HUES48 (cell line): ENCODE measurements around the gene MYO1B.

Experiments
- H3K27ac ChIP-seq: one replicate; pipeline ENCODE4 v1.7.0; 2013; ENCODE audit warnings: low read depth, low read length, inconsistent platforms
- H3K27me3 ChIP-seq: 2 replicates; pipeline ENCODE4 v1.6.1; 2013; ENCODE audit warnings: mild to moderate bottlenecking, low read length; ENCODE audit not compliant: control insufficient read depth, insufficient read depth
- H3K36me3 ChIP-seq: 2 replicates; pipeline ENCODE4 v1.6.1; 2013; ENCODE audit warnings: low read length; ENCODE audit not compliant: control insufficient read depth, insufficient read depth
- H3K4me1 ChIP-seq: 2 replicates; pipeline ENCODE4 v1.6.1; 2013; ENCODE audit warnings: mild to moderate bottlenecking, low read length; ENCODE audit not compliant: control insufficient read depth, insufficient read depth
- H3K4me3 ChIP-seq: 2 replicates; pipeline ENCODE4 v1.5.1; 2013; ENCODE audit warnings: mild to moderate bottlenecking, low read depth, low read length
- H3K9ac ChIP-seq: 2 replicates; pipeline ENCODE4 v1.6.1; 2013; ENCODE audit warnings: mild to moderate bottlenecking, low read depth, low read length, moderate library complexity
- H3K9me3 ChIP-seq: 2 replicates; pipeline ENCODE4 v1.6.1; 2013; ENCODE audit warnings: low read length; ENCODE audit not compliant: control insufficient read depth, insufficient read depth

MYO1B gene

DNA sequence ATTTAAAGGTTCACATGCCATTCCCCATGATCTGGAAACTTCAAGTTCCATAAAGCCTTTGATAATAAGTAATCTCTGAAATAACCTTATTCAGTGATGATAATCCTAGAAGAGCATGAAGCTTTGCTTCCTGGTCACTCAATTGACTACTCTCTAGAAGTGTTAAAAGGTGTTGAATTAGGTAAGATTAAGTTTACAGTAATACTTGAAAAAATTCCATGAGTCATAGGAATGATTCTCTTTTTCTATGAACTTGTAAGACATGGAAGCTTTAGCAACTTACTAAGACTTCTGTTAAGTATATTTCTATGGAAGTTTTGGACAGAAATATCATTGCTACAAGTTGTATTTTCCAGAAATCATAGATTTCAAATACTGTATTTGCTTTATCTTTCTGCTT lies 100.6 kb downstream of the MYO1B start:
- Histone ChIP-seq H3K27ac (no peak overlapping the region), H3K9me3 (no peaks in the 10 kb centered on the region), H3K4me1 (no peaks in the 10 kb centered on the region), H3K27me3 (no peaks in the 10 kb centered on the region), H3K36me3 (peaks cover 37% of the 10 kb centered on the region), H3K4me3 (no peak overlapping the region), H3K9ac (no peak overlapping the region)

DNA sequence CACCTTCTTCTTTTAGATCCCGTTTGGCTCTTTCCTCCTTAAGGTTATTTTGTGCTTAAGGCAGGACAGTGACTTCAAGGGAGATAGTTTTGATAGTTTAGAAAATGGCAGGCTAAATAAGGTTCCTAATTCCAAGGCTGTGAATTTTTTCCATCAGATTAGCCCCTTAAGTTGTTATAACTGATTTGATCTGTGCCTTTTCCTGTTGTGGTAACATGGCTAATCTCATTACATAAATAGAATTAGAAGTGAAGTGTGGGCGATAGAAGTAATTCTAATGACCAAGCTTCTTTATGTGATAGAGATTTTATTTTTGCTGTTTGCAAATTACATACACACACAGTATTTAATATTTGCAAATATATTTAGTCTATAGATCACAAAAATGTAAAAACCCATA lies 102.0 kb downstream of the MYO1B start:
- no peaks in the 10 kb centered on the region for H3K9me3 ChIP-seq
- H3K36me3 ChIP-seq = peaks cover 35% of the 10 kb centered on the region
- no peaks in the 10 kb centered on the region for H3K4me1 ChIP-seq
- no peaks in the 10 kb centered on the region for H3K27me3 ChIP-seq
- no peak overlapping the region for H3K9ac ChIP-seq
- no peak overlapping the region for H3K4me3 ChIP-seq
- H3K27ac ChIP-seq = no peak overlapping the region

DNA sequence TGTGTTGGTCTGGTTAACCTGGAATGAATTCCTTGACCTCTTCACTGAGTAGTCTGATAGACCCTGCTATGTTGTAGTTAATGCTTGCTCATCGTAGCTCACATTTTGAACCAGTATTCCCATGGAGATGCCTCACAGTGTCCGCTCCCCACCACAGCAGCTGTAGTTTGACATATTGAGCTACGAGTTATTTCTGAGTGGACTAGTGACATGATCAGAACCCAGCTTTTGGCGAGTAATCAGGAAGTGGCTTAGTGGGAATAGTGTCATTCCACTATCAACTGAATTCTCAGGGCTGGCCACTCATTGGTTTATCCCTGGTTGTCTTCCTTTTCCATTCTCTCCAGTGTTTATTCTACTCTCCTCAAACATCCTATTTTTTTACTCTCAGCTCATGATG lies 102.7 kb downstream of the MYO1B start:
- H3K36me3 ChIP-seq = peaks cover 33% of the 10 kb centered on the region
- no peak overlapping the region for H3K4me3 ChIP-seq
- no peaks in the 10 kb centered on the region for H3K27me3 ChIP-seq
- H3K9ac ChIP-seq = no peak overlapping the region
- no peaks in the 10 kb centered on the region for H3K9me3 ChIP-seq
- H3K27ac ChIP-seq = no peak overlapping the region
- no peaks in the 10 kb centered on the region for H3K4me1 ChIP-seq

DNA sequence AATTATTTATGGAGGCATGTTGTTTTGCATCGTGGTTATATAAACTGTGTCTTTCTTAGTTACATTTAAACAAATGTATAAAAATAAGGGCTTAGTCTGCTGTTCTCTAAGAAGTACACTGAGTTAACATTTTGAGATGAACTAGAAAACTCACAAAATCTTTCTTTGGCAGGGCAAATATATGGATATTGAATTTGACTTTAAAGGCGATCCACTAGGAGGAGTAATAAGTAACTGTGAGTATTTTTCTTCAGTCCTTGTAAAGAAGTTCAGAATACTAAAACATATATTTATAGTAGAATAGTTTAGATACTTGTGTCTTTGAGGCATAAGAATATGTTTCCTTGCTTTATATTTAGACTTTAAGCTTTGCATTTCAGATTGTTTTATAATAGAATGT lies 104.8 kb downstream of the MYO1B start:
- Histone ChIP-seq H3K4me3 (no peak overlapping the region), H3K27ac (no peak overlapping the region), H3K36me3 (peaks cover 33% of the 10 kb centered on the region), H3K9ac (no peak overlapping the region), H3K9me3 (no peaks in the 10 kb centered on the region; the same call in 1 of the 2 replicates), H3K4me1 (no peaks in the 10 kb centered on the region), H3K27me3 (no peaks in the 10 kb centered on the region)

DNA sequence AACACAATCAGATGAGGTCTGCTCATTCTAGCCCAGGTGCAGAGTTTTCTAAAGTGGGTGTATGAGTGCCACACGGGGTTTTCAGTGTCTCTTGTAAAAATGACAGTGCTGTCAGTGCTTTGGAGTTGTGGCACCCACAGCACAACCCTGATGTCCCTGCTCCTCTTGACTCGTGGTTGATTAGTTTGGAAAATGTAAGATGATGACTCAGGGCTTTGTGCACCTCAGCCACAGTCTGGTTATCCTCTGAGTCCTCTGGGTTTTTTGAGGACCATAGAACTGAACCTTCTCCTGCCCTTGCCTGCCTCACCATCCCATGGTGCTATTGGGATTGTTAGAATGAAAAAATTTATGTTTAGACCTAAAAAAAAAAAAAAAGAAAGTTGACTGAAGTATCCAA lies 105.6 kb downstream of the MYO1B start:
- no peak overlapping the region for H3K4me3 ChIP-seq
- peaks cover 32% of the 10 kb centered on the region for H3K36me3 ChIP-seq
- H3K27me3 ChIP-seq = no peaks in the 10 kb centered on the region
- no peaks in the 10 kb centered on the region for H3K4me1 ChIP-seq
- no peak overlapping the region for H3K27ac ChIP-seq
- no peak overlapping the region for H3K9ac ChIP-seq
- H3K9me3 ChIP-seq = no peaks in the 10 kb centered on the region; the same call in 1 of the 2 replicates

DNA sequence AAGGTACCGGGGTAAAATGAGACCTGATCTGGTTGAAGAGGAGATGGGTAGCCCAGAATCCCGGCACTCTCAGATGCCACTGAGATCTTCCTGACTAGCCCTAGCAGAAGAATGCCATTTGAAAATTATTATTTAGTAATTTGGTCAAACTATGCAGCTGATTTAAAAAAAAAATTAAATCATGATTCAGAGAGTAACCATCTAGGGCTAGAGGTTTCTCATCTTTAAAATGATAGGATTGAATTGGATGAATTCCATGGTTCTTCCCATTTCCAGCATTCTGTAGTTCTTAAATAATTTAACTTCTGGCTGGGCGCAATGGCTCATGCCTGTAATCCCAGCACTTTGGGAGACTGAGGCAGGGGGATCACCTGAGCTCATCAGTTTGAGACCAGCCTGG lies 106.1 kb downstream of the MYO1B start:
- Histone ChIP-seq H3K9me3 (no peaks in the 10 kb centered on the region; the same call in 1 of the 2 replicates), H3K4me1 (no peaks in the 10 kb centered on the region), H3K9ac (no peak overlapping the region), H3K27me3 (no peaks in the 10 kb centered on the region), H3K27ac (no peak overlapping the region), H3K4me3 (no peak overlapping the region), H3K36me3 (peaks cover 28% of the 10 kb centered on the region)

DNA sequence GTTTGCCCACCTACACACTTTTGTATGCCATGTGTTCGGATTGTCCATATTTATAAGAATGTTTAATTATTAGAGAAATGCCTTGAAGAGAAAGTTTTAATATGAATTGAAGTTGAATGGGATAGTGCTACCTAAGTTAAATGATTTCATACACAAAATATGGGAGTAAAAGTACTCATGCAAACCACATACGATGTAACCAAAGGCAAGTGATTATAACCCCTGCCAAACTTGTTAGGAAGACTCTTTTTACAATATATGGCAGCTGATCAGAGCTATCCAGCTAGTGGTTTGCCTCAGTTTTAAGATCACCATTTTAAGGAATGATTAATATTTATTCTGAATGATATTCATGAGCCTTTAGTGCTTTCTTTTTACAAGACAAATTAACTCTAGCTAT lies 106.7 kb downstream of the MYO1B start:
- no peaks in the 10 kb centered on the region; the same call in 1 of the 2 replicates for H3K9me3 ChIP-seq
- H3K36me3 ChIP-seq = peaks cover 23% of the 10 kb centered on the region; the same call in 1 of the 2 replicates
- H3K27ac ChIP-seq = no peak overlapping the region
- no peaks in the 10 kb centered on the region for H3K27me3 ChIP-seq
- H3K4me1 ChIP-seq = no peaks in the 10 kb centered on the region
- no peak overlapping the region for H3K4me3 ChIP-seq
- H3K9ac ChIP-seq = no peak overlapping the region

DNA sequence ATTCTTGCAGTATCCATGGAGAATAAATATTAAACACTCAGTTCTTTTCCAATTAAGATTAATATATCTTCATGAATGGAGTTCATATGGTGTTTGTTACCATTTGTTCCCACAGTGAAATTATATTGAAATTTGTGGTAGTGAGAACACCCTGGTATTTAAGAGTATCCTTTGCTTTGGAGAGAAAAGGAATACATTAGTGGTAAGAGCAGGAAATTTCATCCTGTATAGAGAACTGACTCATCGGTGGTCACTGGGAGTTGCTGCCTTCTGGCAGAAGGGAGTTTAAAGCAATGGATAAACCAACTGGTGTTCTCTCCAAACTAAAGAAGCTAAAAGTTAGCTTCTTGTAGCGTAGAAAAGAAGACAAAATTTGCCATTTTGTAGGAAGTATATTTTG lies 107.3 kb downstream of the MYO1B start:
- Histone ChIP-seq H3K9ac (no peak overlapping the region), H3K4me1 (no peaks in the 10 kb centered on the region), H3K36me3 (peaks cover 16% of the 10 kb centered on the region; the same call in 1 of the 2 replicates), H3K27me3 (no peaks in the 10 kb centered on the region), H3K9me3 (no peaks in the 10 kb centered on the region; the same call in 1 of the 2 replicates), H3K27ac (no peak overlapping the region), H3K4me3 (no peak overlapping the region)

DNA sequence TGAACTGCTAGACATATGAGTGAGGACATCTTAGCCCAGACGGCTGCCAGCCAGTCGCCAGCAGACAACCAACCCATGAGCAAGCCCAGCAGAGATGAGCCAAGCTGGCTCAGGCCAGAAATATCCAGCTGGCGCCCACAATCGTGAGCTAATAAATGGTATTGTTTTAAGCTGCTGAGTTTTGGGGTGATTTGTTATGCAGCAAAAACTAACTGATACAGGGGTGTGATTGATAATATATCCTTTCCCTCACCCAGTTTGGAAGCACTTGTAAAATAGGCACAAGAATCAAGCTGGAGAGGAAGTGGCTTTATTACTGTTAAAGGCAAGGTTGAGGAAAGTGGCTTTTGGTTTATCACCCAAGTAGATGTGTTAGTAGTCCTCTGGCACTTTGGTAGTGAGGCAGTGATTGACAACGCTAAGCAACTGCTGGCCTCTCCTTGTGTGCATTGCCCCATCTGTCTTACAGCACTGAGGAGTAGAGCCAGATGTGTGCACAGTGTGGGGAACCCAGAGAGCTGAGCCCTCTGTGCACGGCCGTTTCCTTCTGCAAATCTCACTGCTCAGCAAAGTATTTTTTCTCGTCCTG lies 110.1 kb downstream of the MYO1B start:
- peaks cover 7% of the 10 kb centered on the region; the same call in 1 of the 2 replicates for H3K36me3 ChIP-seq

DNA sequence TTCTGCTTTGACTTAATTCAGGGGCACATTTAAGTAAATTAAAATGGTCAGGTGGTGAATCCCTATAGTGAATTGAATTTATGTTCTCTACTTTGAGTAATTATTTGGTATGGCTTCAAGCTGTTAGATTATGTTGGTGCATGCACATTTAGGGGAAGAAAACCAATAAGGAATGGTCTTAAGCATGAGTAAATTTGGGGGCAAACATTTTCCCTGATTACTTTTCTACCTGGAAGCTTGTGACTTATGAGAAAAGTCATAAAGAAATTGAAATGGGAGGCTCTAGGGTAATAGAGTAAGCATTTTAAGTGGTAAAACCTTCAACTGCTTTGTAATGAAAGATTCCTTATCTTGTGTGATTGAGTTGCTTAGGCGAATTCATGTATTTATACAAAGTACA lies 112.5 kb downstream of the MYO1B start:
- Histone ChIP-seq H3K4me1 (no peaks in the 10 kb centered on the region), H3K9me3 (no peaks in the 10 kb centered on the region; the same call in 1 of the 2 replicates), H3K27me3 (no peaks in the 10 kb centered on the region), H3K4me3 (no peak overlapping the region), H3K36me3 (peaks cover 12% of the 10 kb centered on the region), H3K9ac (no peak overlapping the region), H3K27ac (no peak overlapping the region)

More for the DNA sequence above, 110.1 kb downstream of the MYO1B start:
- H3K27me3 ChIP-seq = no peaks in the 10 kb centered on the region
- H3K4me3 ChIP-seq = no peak overlapping the region
- H3K9me3 ChIP-seq = no peaks in the 10 kb centered on the region; the same call in 1 of the 2 replicates
- no peak overlapping the region for H3K27ac ChIP-seq
- H3K4me1 ChIP-seq = no peaks in the 10 kb centered on the region
- H3K9ac ChIP-seq = no peak overlapping the region

DNA sequence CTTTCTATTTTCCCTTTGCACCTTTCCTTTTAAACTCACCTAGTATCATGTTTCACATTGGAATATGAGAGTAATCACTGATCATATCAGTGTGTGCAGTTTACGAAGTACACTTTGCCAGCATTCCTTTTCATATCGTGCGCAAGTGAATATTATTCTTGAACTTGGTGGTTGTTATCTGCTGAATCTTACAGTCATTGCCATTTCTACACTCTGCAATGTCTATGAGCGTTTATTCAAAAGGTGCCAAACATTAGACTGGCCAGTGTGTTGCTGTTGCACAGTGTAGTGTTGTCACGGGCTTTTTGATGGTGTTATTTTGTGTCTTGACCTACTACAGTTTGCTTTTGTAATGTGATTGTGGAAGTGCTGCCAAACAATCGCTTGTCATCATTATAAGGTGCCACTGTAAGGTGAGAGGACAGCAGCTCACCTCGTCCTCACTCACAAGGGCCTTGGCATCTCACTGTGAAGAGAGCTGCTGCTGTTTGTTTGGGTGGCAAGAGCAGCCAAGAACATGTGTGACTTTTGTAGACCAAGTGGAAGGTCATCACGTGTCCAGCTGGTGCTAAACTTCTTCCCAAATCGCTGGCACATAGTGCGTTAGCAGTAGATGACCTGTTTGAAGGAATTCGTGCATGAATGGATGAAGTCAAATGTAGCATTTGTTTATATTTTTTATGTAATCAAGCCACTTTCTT lies 113.3 kb downstream of the MYO1B start:
- Histone ChIP-seq H3K27ac (no peak overlapping the region), H3K4me3 (no peak overlapping the region)

More for the DNA sequence above, 113.3 kb downstream of the MYO1B start:
- no peaks in the 10 kb centered on the region for H3K4me1 ChIP-seq
- H3K36me3 ChIP-seq = peaks cover 17% of the 10 kb centered on the region
- H3K27me3 ChIP-seq = no peaks in the 10 kb centered on the region
- H3K9ac ChIP-seq = no peak overlapping the region
- no peaks in the 10 kb centered on the region; the same call in 1 of the 2 replicates for H3K9me3 ChIP-seq
